GM19463 (cell line): ENCODE data around the gene ZBTB20.
"Not testable (repeated sequence)": the region's sequence is repeated elsewhere in the genome, so short reads cannot be mapped to it uniquely, and the experiment has no call there.

Experiments
- ATAC-seq: cut with Tn5 transposase; IDR thresholded peaks from one replicate; pipeline ENCODE4 v1.9.1; 2021; ENCODE audit warnings: mild to moderate bottlenecking, moderate library complexity; ENCODE audit not compliant: unreplicated experiment

The ZBTB20 gene

GRCh38 chr3:114839476-114839875, 307.6 kb downstream of the ZBTB20 start:
- no peak for ATAC-seq

GRCh38 chr3:114838025-114838424, 309.1 kb downstream of the ZBTB20 start:
- ATAC-seq, result no peak

- no peak for ATAC-seq
Measured at GRCh38 chr3:114834175-114834940, 312.7 kb downstream of the ZBTB20 start.

- no peak for ATAC-seq
Measured at GRCh38 chr3:114831861-114832260, 315.2 kb downstream of the ZBTB20 start.

- no peak for ATAC-seq
Measured at GRCh38 chr3:114830652-114831051, 316.4 kb downstream of the ZBTB20 start.

GRCh38 chr3:114829783-114830182, 317.3 kb downstream of the ZBTB20 start:
- ATAC-seq, result no peak

- ATAC-seq, result peak; percentile 89
Measured at GRCh38 chr3:114827495-114827894, 319.6 kb downstream of the ZBTB20 start.

GRCh38 chr3:114824014-114824413, 323.1 kb downstream of the ZBTB20 start:
- ATAC-seq, result no peak

GRCh38 chr3:114823061-114823460, 324.0 kb downstream of the ZBTB20 start:
- no peak for ATAC-seq

GRCh38 chr3:114816052-114816451, 331.0 kb downstream of the ZBTB20 start:
- ATAC-seq, result no peak

- not testable (repeated sequence) for ATAC-seq
Measured at GRCh38 chr3:114812541-114813238, 334.4 kb downstream of the ZBTB20 start.

- peak; percentile 100 for ATAC-seq
Measured at GRCh38 chr3:114809668-114810413, 337.2 kb downstream of the ZBTB20 start.

GRCh38 chr3:114804099-114804498, 343.0 kb downstream of the ZBTB20 start:
- ATAC-seq, result no peak

- no peak for ATAC-seq
Measured at GRCh38 chr3:114803042-114803695, 343.9 kb downstream of the ZBTB20 start.

- no peak for ATAC-seq
Measured at GRCh38 chr3:114800272-114801031, 346.6 kb downstream of the ZBTB20 start.

GRCh38 chr3:114799816-114800215, 347.3 kb downstream of the ZBTB20 start:
- ATAC-seq, result no peak

GRCh38 chr3:114796796-114797195, 350.3 kb downstream of the ZBTB20 start:
- ATAC-seq, result no peak

GRCh38 chr3:114794894-114795630, 352.0 kb downstream of the ZBTB20 start:
- ATAC-seq, result no peak

- no peak for ATAC-seq
Measured at GRCh38 chr3:114792159-114792918, 354.7 kb downstream of the ZBTB20 start.
